ENCODE results near the gene SMARCC1.

The SMARCC1 gene

DNA sequence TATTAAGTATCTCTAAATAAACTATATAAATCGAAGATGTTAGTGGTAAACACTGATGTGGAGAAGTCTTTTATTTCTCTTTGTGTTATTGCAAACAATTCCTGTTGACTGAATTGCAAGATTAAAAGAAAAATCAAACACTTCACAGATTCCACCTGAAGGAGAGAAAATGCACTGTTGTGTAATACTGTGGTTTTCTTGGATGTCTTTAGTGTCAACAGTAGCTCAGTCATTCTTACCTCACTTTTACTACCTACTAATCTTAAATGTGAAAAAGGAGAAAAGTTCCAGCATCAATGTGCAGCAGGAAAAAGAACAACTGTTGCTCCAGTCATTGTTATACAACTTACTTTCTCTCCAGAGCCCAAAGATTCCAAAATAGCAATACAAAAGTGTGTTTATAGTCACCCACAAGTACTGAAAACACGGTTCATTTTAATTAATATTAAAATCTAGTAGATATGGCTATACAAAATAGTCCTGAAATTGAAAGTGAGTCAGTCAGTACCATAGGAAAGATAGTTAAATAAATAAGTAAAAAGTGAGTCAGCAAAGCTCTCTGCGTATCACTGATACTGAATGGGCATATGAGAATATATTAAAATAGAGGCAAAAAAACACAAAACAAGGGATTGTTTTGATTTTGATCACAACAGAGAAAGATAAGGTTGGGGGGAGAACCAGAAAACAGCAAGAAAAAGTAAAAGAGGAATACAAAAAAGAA is 112.5 kb downstream of the SMARCC1 start:
- Histone ChIP-seq H3K9me3 (ENCODE audit: control insufficient read depth, low read length) (no peaks in the 10 kb centered on the region), H3K27ac (ENCODE audit: insufficient read depth, low read length, poor library complexity, severe bottlenecking) (no peak overlapping the region), H3K4me1 (ENCODE audit: control insufficient read depth, insufficient read depth, low read length, poor library complexity, severe bottlenecking) (no peaks in the 10 kb centered on the region), H3K36me3 (ENCODE audit: control insufficient read depth, insufficient read depth, low read length) (peaks cover 30% of the 10 kb centered on the region), H3K4me3 (ENCODE audit: insufficient read depth, low read depth, low read length, poor library complexity, severe bottlenecking) (no peak overlapping the region), H3K27me3 (replicated peaks; ENCODE audit: control insufficient read depth, insufficient read depth, low read length, poor library complexity, severe bottlenecking) (no peaks in the 10 kb centered on the region)
- no peak for DNase-seq

DNA sequence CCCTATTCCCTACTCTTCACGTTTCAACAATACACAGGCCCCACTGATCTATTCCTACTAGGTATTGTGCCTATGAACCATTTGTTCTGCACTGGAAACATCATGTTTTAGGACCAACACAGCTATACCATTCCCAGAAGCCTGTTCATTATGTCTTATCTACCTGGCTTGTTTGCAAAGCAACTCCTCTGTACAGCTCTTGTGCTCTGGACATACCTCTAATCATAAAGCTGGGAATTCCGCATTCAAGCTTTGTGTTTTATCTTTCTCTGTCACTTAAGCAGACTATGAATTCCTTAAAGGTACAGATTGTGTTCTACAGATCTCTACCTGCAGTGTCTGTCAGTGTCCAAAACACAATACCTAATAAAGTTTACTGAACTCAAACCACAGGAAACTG is 115.6 kb downstream of the SMARCC1 start:
- no peak overlapping the region for H3K27ac ChIP-seq (ENCODE audit: insufficient read depth, low read length, poor library complexity, severe bottlenecking)
- no peak for DNase-seq
- no peaks in the 10 kb centered on the region for H3K27me3 ChIP-seq (replicated peaks; ENCODE audit: control insufficient read depth, insufficient read depth, low read length, poor library complexity, severe bottlenecking)
- no peak overlapping the region for H3K4me3 ChIP-seq (ENCODE audit: insufficient read depth, low read depth, low read length, poor library complexity, severe bottlenecking)
- H3K36me3 ChIP-seq (ENCODE audit: control insufficient read depth, insufficient read depth, low read length): peaks cover 27% of the 10 kb centered on the region
- H3K4me1 ChIP-seq (ENCODE audit: control insufficient read depth, insufficient read depth, low read length, poor library complexity, severe bottlenecking): no peaks in the 10 kb centered on the region
- no peaks in the 10 kb centered on the region for H3K9me3 ChIP-seq (ENCODE audit: control insufficient read depth, low read length)

DNA sequence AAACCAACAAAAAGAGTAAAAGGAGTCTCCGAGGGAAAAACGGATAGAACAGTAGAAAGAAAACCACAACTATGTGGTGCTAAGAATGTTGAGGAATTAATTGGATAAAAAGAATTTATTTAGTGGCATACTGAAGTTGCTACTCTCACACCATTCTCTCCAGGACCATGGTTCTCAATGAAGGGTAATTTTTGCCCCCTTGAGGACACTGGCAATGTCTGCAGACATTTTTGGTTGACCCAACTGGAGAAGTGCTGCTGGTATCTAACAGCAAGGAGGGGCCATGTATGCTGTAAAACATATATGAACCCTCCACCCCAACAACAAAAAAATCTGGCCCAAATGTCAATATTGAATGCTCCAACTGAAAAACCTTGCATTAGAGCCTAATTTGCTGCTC is 117.2 kb downstream of the SMARCC1 start:
- H3K36me3 ChIP-seq (ENCODE audit: control insufficient read depth, insufficient read depth, low read length): peaks cover 20% of the 10 kb centered on the region
- H3K4me1 ChIP-seq (ENCODE audit: control insufficient read depth, insufficient read depth, low read length, poor library complexity, severe bottlenecking): no peaks in the 10 kb centered on the region
- H3K27ac ChIP-seq (ENCODE audit: insufficient read depth, low read length, poor library complexity, severe bottlenecking): no peak overlapping the region
- no peak for DNase-seq
- H3K4me3 ChIP-seq (ENCODE audit: insufficient read depth, low read depth, low read length, poor library complexity, severe bottlenecking): no peak overlapping the region
- H3K9me3 ChIP-seq (ENCODE audit: control insufficient read depth, low read length): no peaks in the 10 kb centered on the region
- H3K27me3 ChIP-seq (replicated peaks; ENCODE audit: control insufficient read depth, insufficient read depth, low read length, poor library complexity, severe bottlenecking): no peaks in the 10 kb centered on the region

DNA sequence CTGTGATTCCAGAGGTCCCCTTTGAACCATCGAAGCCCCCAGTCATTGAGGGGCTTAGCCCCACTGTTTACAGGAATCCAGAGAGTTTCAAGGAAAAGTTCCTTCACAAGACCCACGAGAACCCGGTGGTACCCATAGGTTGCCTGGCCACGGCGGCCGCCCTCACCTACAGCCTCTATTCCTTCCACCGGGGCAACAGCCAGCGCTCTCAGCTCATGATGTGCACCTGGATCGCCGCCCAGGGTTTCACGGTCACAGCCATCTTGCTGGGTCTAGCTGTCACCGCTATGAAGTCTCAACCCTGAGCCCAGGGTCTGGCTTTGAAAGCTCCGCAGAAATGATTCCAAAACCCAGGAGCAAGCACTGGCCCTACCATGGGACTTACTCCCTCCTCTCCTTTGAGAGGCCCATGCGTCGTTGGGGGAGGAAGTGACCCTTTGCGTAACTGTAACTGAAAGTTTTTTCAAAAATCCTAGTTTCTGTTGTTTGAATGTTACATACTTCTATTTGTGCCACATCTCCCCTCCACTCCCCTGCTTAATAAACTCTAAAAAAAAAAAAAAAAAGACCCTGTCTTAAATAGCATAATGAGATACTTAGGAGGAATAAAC is 118.0 kb downstream of the SMARCC1 start:
- H3K27ac ChIP-seq (ENCODE audit: insufficient read depth, low read length, poor library complexity, severe bottlenecking): no peak overlapping the region
- H3K4me3 ChIP-seq (ENCODE audit: insufficient read depth, low read depth, low read length, poor library complexity, severe bottlenecking): no peak overlapping the region
- DNase-seq: no peak
- H3K4me1 ChIP-seq (ENCODE audit: control insufficient read depth, insufficient read depth, low read length, poor library complexity, severe bottlenecking): no peaks in the 10 kb centered on the region
- H3K36me3 ChIP-seq (ENCODE audit: control insufficient read depth, insufficient read depth, low read length): peaks cover 21% of the 10 kb centered on the region
- H3K9me3 ChIP-seq (ENCODE audit: control insufficient read depth, low read length): no peaks in the 10 kb centered on the region
- no peaks in the 10 kb centered on the region for H3K27me3 ChIP-seq (replicated peaks; ENCODE audit: control insufficient read depth, insufficient read depth, low read length, poor library complexity, severe bottlenecking)

DNA sequence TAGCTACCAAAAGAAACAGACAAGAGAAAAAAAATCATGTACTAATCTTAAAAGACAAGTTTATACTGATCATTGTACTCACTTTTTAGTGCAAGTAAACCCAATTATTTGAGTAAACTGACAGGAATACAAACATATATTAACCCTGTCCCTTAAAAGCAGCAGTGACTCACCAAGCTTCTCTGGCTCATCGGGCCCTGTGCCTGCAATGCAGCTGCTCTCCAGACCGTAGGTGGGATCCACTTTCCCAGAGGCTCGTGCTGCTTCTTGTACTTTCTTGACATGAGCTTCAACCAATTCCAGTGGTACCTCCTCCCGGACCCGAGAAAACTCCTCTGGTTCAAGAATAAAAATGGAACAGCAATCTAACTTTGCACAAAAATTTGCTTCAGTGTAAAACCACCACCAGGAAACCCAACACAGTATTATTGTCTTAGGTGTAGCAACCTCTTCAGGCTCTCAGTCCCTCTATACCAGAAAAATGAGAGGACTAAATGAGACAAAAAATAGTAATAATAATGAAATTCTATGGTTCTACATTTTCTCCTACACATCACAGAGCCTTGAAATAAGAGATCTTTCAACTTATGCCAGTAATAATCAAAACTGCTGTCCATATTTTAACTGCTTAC is 120.5 kb downstream of the SMARCC1 start:
- no peak for DNase-seq
- Histone ChIP-seq H3K36me3 (ENCODE audit: control insufficient read depth, insufficient read depth, low read length) (peaks cover 30% of the 10 kb centered on the region), H3K4me1 (ENCODE audit: control insufficient read depth, insufficient read depth, low read length, poor library complexity, severe bottlenecking) (no peaks in the 10 kb centered on the region), H3K4me3 (ENCODE audit: insufficient read depth, low read depth, low read length, poor library complexity, severe bottlenecking) (no peak overlapping the region), H3K27me3 (replicated peaks; ENCODE audit: control insufficient read depth, insufficient read depth, low read length, poor library complexity, severe bottlenecking) (no peaks in the 10 kb centered on the region), H3K27ac (ENCODE audit: insufficient read depth, low read length, poor library complexity, severe bottlenecking) (no peak overlapping the region), H3K9me3 (ENCODE audit: control insufficient read depth, low read length) (no peaks in the 10 kb centered on the region)

DNA sequence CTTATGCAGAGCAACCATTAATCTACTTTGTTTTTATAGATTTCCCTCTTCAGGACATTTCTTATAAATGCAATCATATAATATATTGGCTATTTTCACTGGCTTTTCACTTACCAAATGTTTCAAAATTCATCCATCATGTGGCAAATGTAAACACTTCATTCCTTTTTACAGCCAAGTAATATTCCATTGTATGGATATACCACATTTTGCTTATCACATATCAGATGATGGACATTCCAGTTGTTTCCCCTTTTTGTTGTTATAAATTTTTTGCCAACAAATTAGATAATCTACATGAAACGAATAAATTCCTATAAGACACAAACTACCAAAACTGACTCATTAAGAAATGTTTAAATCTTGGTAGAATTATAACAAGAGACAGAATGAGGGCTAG is 123.2 kb downstream of the SMARCC1 start:
- Histone ChIP-seq H3K4me3 (ENCODE audit: insufficient read depth, low read depth, low read length, poor library complexity, severe bottlenecking) (no peak overlapping the region), H3K9me3 (ENCODE audit: control insufficient read depth, low read length) (no peaks in the 10 kb centered on the region), H3K27me3 (replicated peaks; ENCODE audit: control insufficient read depth, insufficient read depth, low read length, poor library complexity, severe bottlenecking) (no peaks in the 10 kb centered on the region), H3K36me3 (ENCODE audit: control insufficient read depth, insufficient read depth, low read length) (peaks cover 27% of the 10 kb centered on the region), H3K4me1 (ENCODE audit: control insufficient read depth, insufficient read depth, low read length, poor library complexity, severe bottlenecking) (no peaks in the 10 kb centered on the region), H3K27ac (ENCODE audit: insufficient read depth, low read length, poor library complexity, severe bottlenecking) (no peak overlapping the region)
- DNase-seq: no peak

DNA sequence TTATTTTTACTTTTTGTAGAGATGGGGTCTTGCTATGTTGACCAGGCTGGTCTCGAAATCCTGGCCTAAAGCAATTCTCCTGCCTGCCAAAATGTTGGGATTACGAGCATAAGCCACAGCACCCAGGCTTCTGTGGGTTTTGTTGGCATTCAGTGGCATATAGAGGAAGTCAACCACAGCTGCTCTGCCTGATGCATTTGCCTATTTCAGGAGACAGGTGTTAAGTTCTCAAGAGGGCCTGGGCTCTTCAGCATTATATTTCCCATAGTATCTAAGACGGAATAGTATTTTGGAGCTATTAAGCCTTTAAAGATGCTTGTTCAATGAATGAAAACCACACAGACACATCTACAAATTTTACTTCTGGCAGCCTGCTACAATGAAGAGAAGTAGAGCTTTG is 129.6 kb downstream of the SMARCC1 start:
- no peaks in the 10 kb centered on the region for H3K36me3 ChIP-seq (ENCODE audit: control insufficient read depth, insufficient read depth, low read length)

DNA sequence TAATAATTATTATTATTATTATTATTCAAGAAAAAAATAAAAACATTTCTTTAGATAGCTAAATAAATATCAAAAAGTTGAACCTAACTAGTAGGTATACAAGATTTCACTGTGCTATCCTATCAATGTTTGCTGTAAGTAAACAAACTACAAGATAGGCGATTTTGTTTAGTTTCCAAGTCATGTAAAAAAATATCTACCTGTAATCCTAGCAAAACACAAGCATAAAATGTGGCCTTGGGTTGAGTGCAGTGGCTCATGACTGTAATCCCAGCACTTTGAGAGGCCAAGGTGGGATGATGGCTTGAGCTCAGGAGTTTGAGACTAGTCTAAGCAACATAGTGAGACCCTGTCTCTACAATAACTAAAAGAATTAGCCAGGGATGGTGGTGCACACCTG is 131.4 kb downstream of the SMARCC1 start:
- H3K4me1 ChIP-seq (ENCODE audit: control insufficient read depth, insufficient read depth, low read length, poor library complexity, severe bottlenecking): no peaks in the 10 kb centered on the region
- no peak for DNase-seq
- H3K36me3 ChIP-seq (ENCODE audit: control insufficient read depth, insufficient read depth, low read length): no peaks in the 10 kb centered on the region
- H3K4me3 ChIP-seq (ENCODE audit: insufficient read depth, low read depth, low read length, poor library complexity, severe bottlenecking): no peak overlapping the region
- no peaks in the 10 kb centered on the region for H3K9me3 ChIP-seq (ENCODE audit: control insufficient read depth, low read length)
- no peak overlapping the region for H3K27ac ChIP-seq (ENCODE audit: insufficient read depth, low read length, poor library complexity, severe bottlenecking)
- no peaks in the 10 kb centered on the region for H3K27me3 ChIP-seq (replicated peaks; ENCODE audit: control insufficient read depth, insufficient read depth, low read length, poor library complexity, severe bottlenecking)

More for the DNA sequence above, 129.6 kb downstream of the SMARCC1 start:
- H3K9me3 ChIP-seq (ENCODE audit: control insufficient read depth, low read length): no peaks in the 10 kb centered on the region
- no peaks in the 10 kb centered on the region for H3K27me3 ChIP-seq (replicated peaks; ENCODE audit: control insufficient read depth, insufficient read depth, low read length, poor library complexity, severe bottlenecking)
- no peak for DNase-seq
- no peak overlapping the region for H3K4me3 ChIP-seq (ENCODE audit: insufficient read depth, low read depth, low read length, poor library complexity, severe bottlenecking)
- H3K27ac ChIP-seq (ENCODE audit: insufficient read depth, low read length, poor library complexity, severe bottlenecking): no peak overlapping the region
- H3K4me1 ChIP-seq (ENCODE audit: control insufficient read depth, insufficient read depth, low read length, poor library complexity, severe bottlenecking): no peaks in the 10 kb centered on the region

DNA sequence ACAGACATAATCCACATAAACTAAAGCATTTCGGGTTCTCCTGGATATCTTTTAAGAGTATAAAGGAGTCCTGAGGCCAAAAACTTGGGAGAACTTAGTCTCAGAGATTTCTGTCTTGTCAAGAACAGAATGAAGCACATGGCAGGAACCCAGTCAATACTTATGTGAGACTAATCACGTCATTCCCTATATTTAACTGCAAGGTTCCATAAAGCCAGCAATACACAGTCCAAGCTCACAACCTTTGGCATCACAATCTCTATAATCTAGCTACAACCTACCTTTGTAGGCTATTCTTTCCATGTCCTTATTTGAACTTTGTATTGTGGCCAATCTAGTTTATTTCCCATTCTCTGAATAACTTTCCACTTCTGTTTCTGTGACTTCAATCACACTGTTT is 134.1 kb downstream of the SMARCC1 start:
- no peaks in the 10 kb centered on the region for H3K27me3 ChIP-seq (replicated peaks; ENCODE audit: control insufficient read depth, insufficient read depth, low read length, poor library complexity, severe bottlenecking)
- H3K36me3 ChIP-seq (ENCODE audit: control insufficient read depth, insufficient read depth, low read length): peaks cover 7% of the 10 kb centered on the region
- H3K27ac ChIP-seq (ENCODE audit: insufficient read depth, low read length, poor library complexity, severe bottlenecking): no peak overlapping the region
- no peaks in the 10 kb centered on the region for H3K9me3 ChIP-seq (ENCODE audit: control insufficient read depth, low read length)
- DNase-seq: no peak
- no peaks in the 10 kb centered on the region for H3K4me1 ChIP-seq (ENCODE audit: control insufficient read depth, insufficient read depth, low read length, poor library complexity, severe bottlenecking)
- H3K4me3 ChIP-seq (ENCODE audit: insufficient read depth, low read depth, low read length, poor library complexity, severe bottlenecking): no peak overlapping the region

DNA sequence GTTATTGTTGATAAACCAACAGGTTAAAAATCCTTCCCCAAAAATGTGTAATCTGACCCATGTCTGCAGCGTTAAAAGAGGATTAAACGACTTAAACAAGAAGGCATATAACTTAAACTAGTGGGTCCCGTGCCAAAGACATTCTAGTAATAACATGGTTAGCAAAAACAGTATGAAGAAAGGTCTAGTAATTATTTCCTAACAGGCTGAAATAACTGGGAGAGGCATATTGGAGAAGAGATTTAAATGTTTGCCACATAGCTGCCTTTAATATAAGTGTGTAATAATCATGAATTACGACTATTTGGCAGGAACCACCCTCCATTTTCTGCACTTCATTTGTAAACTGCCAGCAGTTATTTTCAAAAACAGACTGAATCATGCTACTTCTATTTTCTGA is 135.3 kb downstream of the SMARCC1 start:
- DNase-seq: no peak
- Histone ChIP-seq H3K27me3 (replicated peaks; ENCODE audit: control insufficient read depth, insufficient read depth, low read length, poor library complexity, severe bottlenecking) (no peaks in the 10 kb centered on the region), H3K9me3 (ENCODE audit: control insufficient read depth, low read length) (no peaks in the 10 kb centered on the region), H3K36me3 (ENCODE audit: control insufficient read depth, insufficient read depth, low read length) (peaks cover 8% of the 10 kb centered on the region), H3K4me3 (ENCODE audit: insufficient read depth, low read depth, low read length, poor library complexity, severe bottlenecking) (no peak overlapping the region), H3K4me1 (ENCODE audit: control insufficient read depth, insufficient read depth, low read length, poor library complexity, severe bottlenecking) (no peaks in the 10 kb centered on the region), H3K27ac (ENCODE audit: insufficient read depth, low read length, poor library complexity, severe bottlenecking) (no peak overlapping the region)
